HG03457 (cell line): ENCODE measurements around the gene CHGA.

Experiments
- ATAC-seq: cut with Tn5 transposase; IDR thresholded peaks from one replicate; pipeline ENCODE4 v1.9.1; 2021; ENCODE audit warnings: moderate number of reproducible peaks; ENCODE audit not compliant: unreplicated experiment

The CHGA gene

DNA sequence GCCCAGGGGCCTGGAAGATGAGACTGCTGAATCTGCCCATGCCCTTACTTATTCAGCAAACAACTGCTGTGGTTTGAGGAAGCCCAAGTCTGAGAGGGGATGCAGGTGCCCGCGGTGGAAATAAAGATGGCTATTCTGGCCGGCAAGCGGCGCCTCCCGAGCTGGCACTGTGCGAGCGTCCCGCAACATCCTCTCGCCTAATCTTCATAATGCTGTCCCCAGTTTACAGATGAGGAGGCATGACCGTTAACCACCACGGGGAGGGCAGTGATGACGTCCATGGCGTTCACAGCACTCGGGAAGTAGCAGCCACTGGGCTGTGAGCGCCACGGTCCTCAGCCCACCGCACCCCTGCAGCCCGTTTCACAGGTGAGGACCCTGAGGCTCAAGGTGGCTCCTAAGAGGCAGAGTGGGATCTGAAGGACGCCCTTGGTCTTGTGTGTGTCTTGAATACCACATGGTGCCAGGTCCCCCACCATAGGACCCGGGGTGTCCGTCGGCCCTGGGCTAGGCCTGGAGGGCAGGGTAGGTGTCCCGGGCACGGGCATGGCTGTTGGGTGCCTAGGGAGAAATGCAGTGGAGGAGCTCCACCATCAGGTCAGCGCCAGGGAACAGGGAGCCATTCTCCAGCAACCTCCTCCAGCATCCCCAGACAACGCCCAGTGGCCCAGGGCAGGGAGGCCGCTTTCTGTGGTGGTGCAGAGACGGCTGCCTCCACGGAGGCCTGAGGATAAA, 20.2 kb downstream of the CHGA start:
- no peak for ATAC-seq

DNA sequence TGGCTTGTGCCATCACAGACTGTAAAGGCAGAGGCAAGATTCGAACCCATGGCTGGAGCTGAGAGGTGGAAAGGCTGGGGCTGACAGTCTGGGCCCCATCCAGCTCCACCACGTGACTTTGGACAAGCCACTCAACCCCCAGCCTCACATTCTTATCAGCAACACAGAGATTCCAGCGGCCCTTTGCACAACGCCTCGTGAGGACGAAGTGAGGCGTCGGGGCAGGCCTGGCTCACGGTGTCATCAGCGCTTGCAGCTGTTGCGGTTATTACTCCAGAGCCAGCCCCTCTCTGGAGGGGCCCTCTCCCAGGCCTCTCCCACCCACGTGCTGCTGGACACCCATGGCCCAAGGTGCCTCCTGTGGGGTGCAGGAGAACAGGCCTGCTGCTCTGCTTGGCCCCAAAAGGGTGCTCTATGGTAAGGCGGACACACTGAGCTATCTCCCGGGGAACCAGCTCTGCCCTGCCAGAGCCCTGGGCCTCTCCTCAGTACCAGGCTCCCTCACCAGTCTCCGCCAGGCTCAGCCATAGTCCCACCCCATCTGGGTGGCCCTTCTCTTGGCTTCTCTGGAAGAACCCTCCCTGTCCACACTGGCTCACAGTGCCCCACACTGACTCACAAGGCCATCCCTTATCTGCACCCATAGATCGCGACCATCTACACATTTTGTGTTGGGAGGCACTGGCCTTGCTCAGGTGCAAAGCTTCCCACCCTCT, 21.1 kb downstream of the CHGA start:
- ATAC-seq: no peak

DNA sequence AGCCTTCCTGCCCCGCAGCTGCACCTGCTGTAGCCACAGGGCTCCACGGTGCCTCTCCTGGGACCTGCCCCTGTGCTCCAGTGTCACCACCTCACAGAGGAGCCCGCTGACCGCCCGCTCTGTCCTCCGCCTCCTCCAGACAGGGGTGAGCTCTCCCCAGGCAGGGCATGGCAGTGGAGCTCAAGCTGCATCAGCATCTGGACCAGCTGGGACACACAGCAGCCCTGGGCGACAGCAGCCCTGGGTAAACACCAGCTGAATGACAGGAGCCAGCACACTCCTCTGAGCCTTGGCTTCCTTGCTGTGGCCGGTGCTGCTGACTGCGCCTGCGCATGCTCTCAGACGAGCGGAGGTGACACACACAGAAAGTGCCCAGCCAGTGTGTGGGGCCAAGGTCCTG, 22.0 kb downstream of the CHGA start:
- no peak for ATAC-seq

DNA sequence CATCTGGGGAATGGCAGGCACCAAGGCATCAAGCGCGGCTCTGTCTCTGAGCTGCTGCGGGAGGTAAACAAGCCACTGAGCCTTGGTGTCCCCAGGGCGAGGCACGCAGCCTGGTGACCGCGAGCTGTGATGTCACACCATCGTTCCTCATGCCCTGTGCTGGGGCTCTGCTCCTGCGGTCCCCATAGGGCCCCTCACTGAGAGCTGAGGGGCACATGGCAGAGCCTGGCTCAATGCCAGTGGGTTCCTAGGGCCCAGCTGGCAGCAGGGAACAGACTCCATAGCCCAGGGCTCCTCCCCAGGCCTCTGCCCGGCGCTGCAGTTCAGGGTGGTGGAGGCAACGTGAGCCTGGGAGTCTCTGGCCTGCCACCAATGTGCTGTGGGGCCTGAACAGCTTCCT, 22.6 kb downstream of the CHGA start:
- ATAC-seq: no peak

DNA sequence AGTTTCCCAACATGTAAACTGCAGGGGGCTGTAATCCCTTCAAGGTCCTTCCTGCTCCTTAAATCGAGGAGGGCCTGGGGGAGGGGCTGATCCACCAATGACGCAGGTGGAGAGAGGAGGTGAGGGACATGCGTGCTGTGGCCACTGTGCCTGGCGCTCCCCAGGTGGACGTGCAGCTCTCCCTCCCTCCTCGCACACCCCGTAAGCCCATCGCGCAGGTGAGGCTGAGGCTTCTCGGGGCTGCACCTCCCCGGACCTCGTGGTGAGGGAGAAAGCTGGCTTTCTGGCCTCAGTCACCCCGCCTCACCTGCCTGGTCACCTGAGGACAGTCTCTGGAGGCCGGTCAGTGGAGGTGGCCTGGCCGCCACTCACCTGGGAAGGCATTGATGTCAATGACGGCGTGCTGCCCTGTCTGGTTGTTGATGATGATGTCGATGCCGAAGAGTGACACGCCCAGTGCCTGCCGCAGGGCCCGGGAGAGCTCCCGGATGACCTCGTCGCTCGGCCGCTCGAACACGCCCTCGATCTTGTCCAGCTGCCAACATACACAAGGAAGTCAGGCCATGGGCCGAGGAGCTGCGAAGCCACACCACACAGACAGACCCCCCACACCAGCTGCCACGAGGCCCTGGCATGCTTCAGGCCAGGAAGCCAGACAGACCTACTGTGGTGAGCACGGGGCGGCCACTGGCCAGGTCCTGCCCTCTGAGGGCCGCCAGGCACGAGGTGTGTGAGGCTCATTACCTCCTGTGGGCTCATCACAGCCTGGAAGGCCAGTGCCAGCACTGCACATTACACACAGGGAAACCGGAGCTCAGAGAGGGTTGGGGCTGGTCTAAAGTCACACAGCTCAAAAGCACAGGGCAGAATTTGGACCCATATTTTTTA, 23.3 kb downstream of the CHGA start:
- no peak for ATAC-seq

- no peak for ATAC-seq
Observed at GRCh38 chr14:92946847-92947545, 24.0 kb downstream of the CHGA start.

GRCh38 chr14:92948647-92949046, 25.7 kb downstream of the CHGA start:
- no peak for ATAC-seq

DNA sequence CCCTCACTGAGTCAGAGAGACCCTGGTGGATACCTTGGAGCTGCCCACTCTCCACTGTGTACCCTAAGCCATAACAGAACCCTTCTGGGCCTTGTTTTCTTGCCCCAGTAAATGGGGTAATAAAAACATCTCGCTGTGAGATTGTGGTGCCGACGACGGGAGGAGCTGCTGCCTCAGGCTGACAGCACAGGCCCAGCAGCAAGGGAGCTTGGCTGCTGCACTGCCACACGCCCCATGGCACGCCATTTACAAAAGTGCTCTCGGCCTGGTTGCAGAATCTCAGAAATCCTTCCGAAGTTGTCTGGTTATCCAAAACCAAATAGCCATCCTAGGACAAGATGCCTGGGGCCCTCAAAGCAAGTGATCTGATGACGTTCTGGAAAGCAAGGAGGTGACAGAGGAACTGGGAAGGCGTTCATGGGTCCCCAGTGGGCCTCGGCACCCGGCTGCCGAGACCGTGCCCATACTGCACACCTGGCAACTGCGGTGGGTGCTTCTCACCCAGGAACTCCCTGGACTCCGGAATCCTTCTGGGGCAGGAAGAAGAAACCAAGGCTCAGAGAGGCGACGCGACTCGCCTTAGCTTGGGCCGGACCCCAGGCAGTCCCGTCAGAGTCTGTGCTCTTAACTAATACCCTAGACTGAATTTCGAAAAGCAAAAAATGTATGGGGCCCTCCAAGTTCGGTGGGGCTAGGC, 26.7 kb downstream of the CHGA start:
- no peak for ATAC-seq

- ATAC-seq: no peak
Observed at GRCh38 chr14:92950193-92950540, 27.2 kb downstream of the CHGA start.

GRCh38 chr14:92950773-92951172, 27.8 kb downstream of the CHGA start:
- no peak for ATAC-seq

DNA sequence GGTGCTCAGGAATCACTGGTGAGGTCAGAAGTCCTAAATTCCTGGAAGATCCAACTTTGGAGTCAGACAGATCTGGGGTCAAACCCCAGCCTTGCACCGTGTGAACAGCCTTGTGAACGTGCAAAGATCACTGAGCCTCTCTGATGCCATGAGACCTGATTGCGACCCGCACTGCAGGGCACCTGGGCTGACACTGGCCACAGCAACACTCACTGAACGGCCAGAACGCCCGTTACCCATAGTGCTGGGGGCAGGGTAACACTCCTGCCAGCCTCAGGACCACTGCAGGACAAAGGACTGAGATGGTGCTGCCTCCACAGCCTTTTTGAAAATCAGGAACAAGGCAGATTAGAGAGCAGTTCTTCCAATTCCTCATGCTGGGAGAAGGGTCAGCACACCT, 28.3 kb downstream of the CHGA start:
- no peak for ATAC-seq

DNA sequence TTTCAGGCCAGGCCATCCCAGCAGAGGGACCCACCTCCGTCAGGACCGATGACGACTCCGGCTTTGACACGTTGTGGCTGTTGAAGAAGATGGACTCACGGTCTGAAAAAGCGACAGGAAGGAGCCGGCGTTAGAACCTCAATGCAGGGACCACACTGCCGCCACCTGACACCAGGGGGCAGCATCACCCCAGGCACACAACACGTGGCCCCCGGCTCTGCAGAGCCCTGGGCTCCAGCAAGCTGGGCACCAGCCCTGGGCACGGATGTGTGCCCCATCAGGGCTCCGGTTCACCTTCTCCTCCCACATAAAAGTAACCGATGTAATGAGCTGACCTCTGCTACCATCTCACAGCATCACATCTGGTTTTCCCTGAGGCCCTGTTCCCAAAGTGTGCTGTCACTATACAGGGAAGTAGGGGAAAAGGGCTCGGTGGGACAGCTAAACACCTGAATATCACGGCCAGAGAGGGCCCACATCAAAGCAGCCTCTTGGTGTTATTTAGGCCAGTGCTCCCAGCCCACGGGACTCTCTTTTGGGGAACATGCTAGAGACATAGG, 29.0 kb downstream of the CHGA start:
- ATAC-seq: no peak

DNA sequence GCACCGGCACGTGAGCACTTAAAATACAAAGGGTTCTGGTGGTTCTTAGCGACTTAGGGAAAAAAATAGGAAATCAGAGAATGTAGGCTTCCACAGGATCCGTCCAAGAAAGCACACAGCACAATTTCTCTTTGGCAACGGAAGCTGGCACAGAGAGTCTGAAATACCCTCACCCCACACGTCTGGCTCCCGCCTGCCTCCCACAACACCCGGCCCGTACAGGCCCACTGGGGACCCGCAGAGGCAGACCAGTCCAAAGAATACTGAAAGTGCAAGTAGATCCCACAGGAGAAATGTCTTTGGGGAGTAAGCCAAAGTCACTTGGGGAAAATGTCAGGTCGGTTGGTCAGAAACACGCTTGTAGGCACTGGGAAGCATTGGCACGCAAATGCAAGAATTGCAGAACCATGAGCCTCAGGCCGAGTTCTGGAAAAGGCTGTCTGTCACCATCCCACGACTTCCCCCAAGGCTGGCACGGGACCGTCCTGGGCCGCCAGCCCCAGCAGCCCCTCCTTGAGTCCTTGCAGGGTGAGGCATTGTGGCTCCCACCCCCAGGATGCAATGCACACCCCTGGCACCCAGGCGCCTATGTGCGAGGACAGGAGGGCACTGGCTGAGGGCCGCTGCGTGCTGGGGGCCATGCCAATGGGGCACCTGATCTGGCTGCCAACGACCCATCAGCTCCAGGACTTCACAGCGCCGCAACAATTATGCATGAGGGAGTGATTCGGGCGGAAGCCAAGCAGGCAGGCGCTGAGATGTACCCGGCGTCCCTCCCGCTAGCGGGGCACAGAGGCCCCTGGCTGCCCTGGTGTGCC, 29.7 kb downstream of the CHGA start:
- no peak for ATAC-seq

GRCh38 chr14:92953526-92953925, 30.6 kb downstream of the CHGA start:
- no peak for ATAC-seq

- ATAC-seq: no peak
Observed at GRCh38 chr14:92954933-92955332, 32.0 kb downstream of the CHGA start.

DNA sequence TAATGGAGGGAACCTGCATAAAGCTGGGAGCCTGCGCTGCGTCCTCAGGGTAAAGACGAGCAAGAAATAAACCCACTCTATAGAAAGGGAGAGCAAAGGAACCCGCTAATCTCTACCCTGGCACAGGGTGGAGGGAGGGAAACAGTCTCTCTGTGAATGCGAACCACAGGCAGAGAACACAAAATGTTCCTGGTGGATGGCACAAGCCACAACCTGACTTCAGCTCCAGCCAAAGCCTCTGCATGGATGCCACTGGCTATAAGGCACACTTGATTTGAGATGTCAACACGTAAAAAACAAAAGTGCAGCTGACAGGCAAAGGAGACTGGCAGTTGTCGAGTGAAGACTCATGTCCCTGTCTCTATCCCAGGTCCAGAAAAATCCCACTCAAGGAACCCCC, 32.4 kb downstream of the CHGA start:
- ATAC-seq: no peak

DNA sequence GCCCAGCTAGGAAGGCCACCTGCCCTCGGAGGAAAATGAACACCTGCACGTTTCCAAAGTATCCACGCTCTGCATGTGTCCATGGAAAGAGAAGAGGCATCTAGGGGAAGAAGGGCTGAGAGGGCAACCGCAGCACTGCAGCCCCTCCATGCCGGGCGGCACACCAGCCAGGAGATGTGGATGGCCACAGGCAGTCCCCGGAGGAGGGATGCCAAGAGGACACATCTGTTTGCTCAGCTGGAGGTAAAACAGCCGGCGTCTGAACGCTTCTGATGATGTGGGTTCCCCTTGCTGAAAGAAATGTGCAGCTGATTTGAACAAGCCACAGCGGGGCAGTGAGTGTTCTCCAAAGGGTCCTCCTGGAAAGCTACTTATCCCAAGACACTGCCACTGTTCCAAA, 34.0 kb downstream of the CHGA start:
- ATAC-seq: no peak

DNA sequence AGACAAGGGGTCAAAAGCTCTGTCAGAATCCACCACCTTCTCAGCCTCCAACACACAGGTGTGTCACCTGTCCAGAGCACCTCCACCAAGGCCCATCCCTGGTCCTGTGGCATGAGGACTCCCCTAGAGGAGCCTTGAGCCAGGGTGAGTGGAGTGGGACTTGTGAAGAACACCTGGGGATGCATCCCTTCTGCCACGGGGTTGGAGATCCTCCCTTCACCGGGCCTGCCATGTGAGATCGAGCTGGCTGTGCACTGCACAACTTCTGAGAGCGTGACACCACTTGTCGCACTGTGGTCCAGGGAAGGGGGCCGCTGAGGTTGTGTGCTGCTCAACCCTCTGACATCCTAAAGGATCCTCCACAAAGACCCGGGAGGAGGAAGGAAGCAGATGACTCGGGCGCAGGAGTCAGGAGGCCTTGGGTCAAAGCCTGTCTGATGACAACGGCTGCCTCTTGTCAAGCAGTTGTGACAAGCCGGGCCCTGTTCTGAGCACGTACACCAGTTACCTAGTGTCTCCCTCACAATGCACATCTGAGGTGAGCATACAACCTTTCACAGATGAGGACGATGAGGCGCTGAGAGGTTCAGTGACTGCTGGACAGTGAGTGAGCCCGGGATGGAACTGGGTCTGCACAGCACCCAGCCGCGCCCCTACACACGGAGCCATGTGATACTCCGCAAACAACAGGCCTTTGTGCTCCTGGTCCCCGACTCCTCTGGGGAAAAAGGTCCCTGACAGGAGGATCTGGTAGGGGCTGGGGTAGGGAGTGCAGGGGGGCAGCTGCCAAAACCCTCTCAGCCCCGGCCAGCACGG, 35.6 kb downstream of the CHGA start:
- ATAC-seq: no peak

GRCh38 chr14:92959189-92959531, 36.2 kb downstream of the CHGA start:
- ATAC-seq: no peak
